Neutrophil (primary cell): Measurements from ENCODE around the gene MMP17.

ENCODE experiments used
- H3K27ac ChIP-seq: fragments of 200-600 bp; sonication (generic); 2 replicates; pipeline ENCODE4 v1.5.1; 2016; ENCODE audit warnings: mild to moderate bottlenecking, moderate library complexity
- H3K27me3 ChIP-seq: fragments of 200-600 bp; sonication (generic); 2 replicates; pipeline ENCODE4 v1.6.0; 2016; ENCODE audit warnings: mild to moderate bottlenecking
- H3K36me3 ChIP-seq: fragments of 200-600 bp; sonication (generic); 2 replicates; pipeline ENCODE4 v1.5.1; 2017
- H3K4me1 ChIP-seq, 2 experiments: fragments of 200-600 bp in 1 of 2; sonication (generic) in 1 of 2; 1 replicate in 1 of 2; 2 replicates in 1 of 2; pipeline versions ENCODE4 v1.5.1 to v1.6.1; 2013 to 2016; ENCODE audit warnings: low read depth in 1 of 2, low read length in 1 of 2, mild to moderate bottlenecking in 1 of 2, moderate library complexity in 1 of 2; ENCODE audit not compliant: control insufficient read depth in 1 of 2, insufficient read depth in 1 of 2
- H3K4me3 ChIP-seq, 2 experiments: fragments of 200-600 bp in 1 of 2; sonication (generic) in 1 of 2; 1 replicate in 1 of 2; 2 replicates in 1 of 2; pipeline ENCODE4 v1.5.1; 2013 to 2016; ENCODE audit warnings: low read depth in 1 of 2, low read length in 1 of 2, mild to moderate bottlenecking in 1 of 2, moderate library complexity in 1 of 2
- H3K9me3 ChIP-seq: fragments of 200-600 bp; sonication (generic); 2 replicates; pipeline ENCODE4 v1.5.1; 2016
- CTCF ChIP-seq: fragments of 200-600 bp; sonication (generic); IDR thresholded peaks from 2 replicates; pipeline ENCODE4 v1.5.1; 2016; ENCODE audit warnings: antibody characterized with exemption

Gene MMP17

GRCh38 chr12:131857908-131858850 lies 30.0 kb downstream of the MMP17 start:
- no peak overlapping the region for H3K27ac ChIP-seq
- no peaks in the 10 kb centered on the region for H3K36me3 ChIP-seq
- no peak for TF ChIP-seq CTCF
- no peaks in the 10 kb centered on the region for H3K27me3 ChIP-seq
- H3K4me1 ChIP-seq = peaks cover 35 to 41% of the 10 kb centered on the region in 2 experiments
- H3K4me3 ChIP-seq = no peak overlapping the region
- H3K9me3 ChIP-seq = no peaks in the 10 kb centered on the region

GRCh38 chr12:131860472-131861260 lies 32.5 kb downstream of the MMP17 start:
- H3K27ac ChIP-seq = peak overlapping the region; percentile 88
- H3K4me3 ChIP-seq = peak overlapping the region; percentile 53 to 60
- H3K36me3 ChIP-seq = no peaks in the 10 kb centered on the region
- no peaks in the 10 kb centered on the region for H3K27me3 ChIP-seq
- TF ChIP-seq CTCF = no peak
- H3K9me3 ChIP-seq = no peaks in the 10 kb centered on the region
- H3K4me1 ChIP-seq = peaks cover 48% of the 10 kb centered on the region in 2 experiments

- Histone ChIP-seq H3K9me3 (no peaks in the 10 kb centered on the region), H3K4me3 (peak overlapping the region; percentile 53 to 60), H3K27ac (peak overlapping the region; percentile 88), H3K4me1 (peaks cover 55 to 56% of the 10 kb centered on the region in 2 experiments), H3K27me3 (no peaks in the 10 kb centered on the region), H3K36me3 (no peaks in the 10 kb centered on the region)
- no peak for TF ChIP-seq CTCF
Measured at GRCh38 chr12:131861261-131862083, 33.3 kb downstream of the MMP17 start.

- H3K9me3 ChIP-seq = no peaks in the 10 kb centered on the region
- peak overlapping the region; percentile 88 for H3K27ac ChIP-seq
- no peak for TF ChIP-seq CTCF
- no peaks in the 10 kb centered on the region for H3K36me3 ChIP-seq
- H3K27me3 ChIP-seq = no peaks in the 10 kb centered on the region
- no peak overlapping the region for H3K4me3 ChIP-seq
- H3K4me1 ChIP-seq = peaks cover 61 to 62% of the 10 kb centered on the region in 2 experiments
Measured at GRCh38 chr12:131862084-131862441, 33.9 kb downstream of the MMP17 start.

GRCh38 chr12:131862600-131862993 lies 34.4 kb downstream of the MMP17 start:
- no peak overlapping the region for H3K4me3 ChIP-seq
- H3K36me3 ChIP-seq = no peaks in the 10 kb centered on the region
- no peaks in the 10 kb centered on the region for H3K27me3 ChIP-seq
- peaks cover 66 to 67% of the 10 kb centered on the region in 2 experiments for H3K4me1 ChIP-seq
- TF ChIP-seq CTCF = no peak
- no peaks in the 10 kb centered on the region for H3K9me3 ChIP-seq
- H3K27ac ChIP-seq = no peak overlapping the region
